Adrenal gland (tissue), 5 donors: ENCODE results near the gene KRTAP4-5.

ENCODE experiments used
- CTCF ChIP-seq, 6 experiments: fragments of 450-650 bp in 4 of 6; fragments of 200-600 bp in 2 of 6; sonication (generic) in 1 of 6; IDR thresholded peaks; 1 replicate in 5 of 6; 2 replicates in 1 of 6; pipeline versions ENCODE4 v1.5.1 to v1.8.0; 2016 to 2021; ENCODE audit warnings: antibody characterized with exemption in 6 of 6, mild to moderate bottlenecking in 2 of 6, moderate library complexity in 1 of 6
- POLR2A ChIP-seq, 2 donors: fragments of 450-650 bp; IDR thresholded peaks; one replicate each; pipeline ENCODE4 v1.6.1; 2017; ENCODE audit warnings: antibody characterized with exemption in 2 of 2, mild to moderate bottlenecking in 2 of 2, moderate library complexity in 1 of 2
- donor health status: DM: no; HTN: no; CAD: no.

- TF ChIP-seq POLR2A (IDR thresholded peaks at IDR 0.05) (no peak), CTCF (IDR thresholded peaks at IDR 0.05) (no peak)
Observed at GRCh38 chr17:41140360-41141131, 9.1 kb downstream of the KRTAP4-5 start, which contains the start of gene KRTAP4-6.
